ENCODE data around the gene LHPP. TPM values are rescaled to one million over a fixed set of nuclear protein-coding genes. Genes with fewer than 3 reads are reported as not detected.

Gene LHPP
- total and polyA plus RNA-seq, 2 experiments from 2014 or later = 19.0 to 22.9 TPM

DNA sequence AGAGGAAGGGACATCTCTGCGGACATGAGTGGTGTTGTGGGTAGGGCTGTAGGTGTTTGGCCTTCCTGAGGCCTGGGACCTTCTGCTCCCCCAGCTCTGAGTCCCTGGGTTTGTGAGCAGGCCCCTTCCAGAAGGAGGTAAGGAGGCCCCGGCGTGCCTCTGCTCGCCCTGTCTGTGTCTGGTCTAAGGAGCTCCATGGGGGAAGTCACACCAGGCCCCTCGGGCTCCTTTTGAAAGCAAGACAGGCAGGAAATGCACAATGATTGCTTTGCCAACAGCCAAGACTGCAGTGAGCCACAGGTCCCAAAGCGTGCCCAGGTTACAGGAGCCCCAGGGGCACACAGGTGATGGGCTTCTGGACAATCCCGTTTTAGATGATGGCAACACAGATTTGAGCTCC is 193.1 kb downstream of the LHPP start:
- no peak overlapping the region for H3K4me3 ChIP-seq
- no peaks in the 10 kb centered on the region for H3F3A ChIP-seq (ENCODE audit: insufficient read depth)
- no peaks in the 10 kb centered on the region for H3K9me2 ChIP-seq (ENCODE audit: insufficient read depth)
- H3K9me3 ChIP-seq (ENCODE audit: low read depth) = no peaks in the 10 kb centered on the region
- no peak overlapping the region for H3K4me2 ChIP-seq (ENCODE audit: unreplicated experiment)
- no peak overlapping the region for H2AFZ ChIP-seq
- H3K79me2 ChIP-seq (ENCODE audit: insufficient read depth) = no peaks in the 10 kb centered on the region
- no peak overlapping the region for H3K9ac ChIP-seq
- 0 out of 2 replicates have a peak overlapping the region, but pooled peaks have one; percentile 15 for H3K27ac ChIP-seq
- no peaks in the 10 kb centered on the region for H3K36me3 ChIP-seq (ENCODE audit: low read depth)
- H3K4me1 ChIP-seq (ENCODE audit: insufficient read depth) = no peaks in the 10 kb centered on the region
- no peak for TF ChIP-seq EZH2phosphoT487 (IDR thresholded peaks at IDR 0.05; ENCODE audit: insufficient read depth, low read depth)
- TF ChIP-seq EZH2 (IDR thresholded peaks at IDR 0.05; ENCODE audit: insufficient read depth, poor library complexity, severe bottlenecking) = no peak
- in situ Hi-C loops (cut with MboI) = no loop called here
- no peak for DNase-seq
- H4K20me1 ChIP-seq (ENCODE audit: insufficient read depth) = no peaks in the 10 kb centered on the region
- no peaks in the 10 kb centered on the region for H3K27me3 ChIP-seq (replicated peaks; ENCODE audit: insufficient read depth)
- 77 to 78% methylated on average over 7 of the region's 7 CpGs for WGBS, 2 experiments (ENCODE audit: low coverage in 1 of 2, low lambda C conversion rate in 2 of 2, missing lambda C conversion rate in 2 of 2)

DNA sequence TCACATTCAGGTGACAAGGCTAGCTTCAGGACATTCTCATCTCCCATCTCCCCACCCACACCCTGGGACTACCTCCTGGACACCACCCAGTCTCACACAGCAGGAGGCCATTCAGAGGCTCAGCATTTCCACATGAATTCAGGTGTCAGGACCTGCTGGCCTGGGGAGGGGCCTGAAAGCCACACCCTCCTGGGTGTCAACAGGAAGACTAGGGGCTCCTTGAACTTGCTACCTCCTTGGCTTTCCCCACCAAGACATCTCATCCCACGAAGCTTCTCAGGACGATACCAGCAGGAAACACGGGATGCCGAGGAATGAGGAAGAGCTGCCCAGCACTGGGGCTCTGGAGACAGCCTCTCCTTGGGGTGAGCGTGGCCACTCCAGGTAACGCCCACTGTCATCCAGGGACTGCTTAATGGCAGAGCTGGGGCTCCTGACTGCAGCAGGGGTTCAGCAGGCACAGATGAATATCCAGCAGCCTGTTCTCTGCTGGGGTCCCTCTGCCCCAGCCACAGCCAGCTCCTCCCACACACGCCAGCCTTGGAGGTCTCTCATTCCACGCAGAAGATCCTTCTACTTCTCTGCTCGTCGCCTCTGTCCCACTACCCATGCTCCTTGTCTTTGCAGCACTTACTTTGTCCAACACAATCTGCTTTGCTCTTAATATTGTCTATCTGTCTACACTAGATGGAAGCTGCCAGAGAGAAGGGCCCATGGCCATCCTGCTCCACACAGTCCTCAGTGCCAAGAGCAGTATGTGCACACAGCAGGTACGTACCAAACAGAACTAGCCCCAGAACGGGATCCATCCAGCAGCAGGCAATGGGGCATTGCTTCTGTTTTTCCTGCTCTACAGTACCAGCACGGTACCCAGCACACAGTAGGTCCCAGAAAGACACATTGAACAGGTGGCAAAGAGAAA is 193.8 kb downstream of the LHPP start:
- Histone ChIP-seq H3K27me3 (replicated peaks; ENCODE audit: insufficient read depth) (no peaks in the 10 kb centered on the region), H3K9me2 (ENCODE audit: insufficient read depth) (no peaks in the 10 kb centered on the region), H4K20me1 (ENCODE audit: insufficient read depth) (no peaks in the 10 kb centered on the region; the same call in 1 of the 2 replicates), H3K36me3 (ENCODE audit: low read depth) (no peaks in the 10 kb centered on the region), H3K4me2 (ENCODE audit: unreplicated experiment) (no peak overlapping the region), H3K79me2 (ENCODE audit: insufficient read depth) (no peaks in the 10 kb centered on the region), H3K4me1 (ENCODE audit: insufficient read depth) (no peaks in the 10 kb centered on the region), H2AFZ (no peak overlapping the region), H3K9me3 (ENCODE audit: low read depth) (no peaks in the 10 kb centered on the region), H3K27ac (no peak overlapping the region), H3F3A (ENCODE audit: insufficient read depth) (no peaks in the 10 kb centered on the region), H3K4me3 (no peak overlapping the region), H3K9ac (no peak overlapping the region)
- no peak for DNase-seq
- 91 to 94% methylated on average over 13 of the region's 13 CpGs for WGBS, 2 experiments (ENCODE audit: low coverage in 1 of 2, low lambda C conversion rate in 2 of 2, missing lambda C conversion rate in 2 of 2)
- TF ChIP-seq EZH2phosphoT487 (IDR thresholded peaks at IDR 0.05; ENCODE audit: insufficient read depth, low read depth) (no peak), EZH2 (IDR thresholded peaks at IDR 0.05; ENCODE audit: insufficient read depth, poor library complexity, severe bottlenecking) (no peak)
- in situ Hi-C loops (cut with MboI) = no loop called here

DNA sequence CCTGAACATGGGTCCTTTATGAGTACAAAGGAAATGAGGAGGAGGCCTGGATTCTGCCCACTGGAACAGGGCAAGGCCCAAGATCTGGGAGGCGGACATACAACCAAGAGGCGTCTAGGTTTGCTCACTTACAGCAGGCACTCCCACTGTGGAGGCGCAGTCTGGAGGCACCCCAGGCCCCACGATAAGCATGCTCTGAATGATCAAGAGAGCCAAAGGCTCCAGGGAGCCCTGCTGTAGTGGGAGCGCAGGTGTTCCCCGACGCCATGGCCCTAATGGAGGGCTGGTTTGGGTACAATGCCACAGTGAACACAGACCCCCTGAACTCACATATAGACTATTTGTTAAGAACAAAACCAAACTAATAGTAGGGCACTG is 194.5 kb downstream of the LHPP start:
- Histone ChIP-seq H3K4me2 (ENCODE audit: unreplicated experiment) (no peak overlapping the region), H3K27me3 (replicated peaks; ENCODE audit: insufficient read depth) (no peaks in the 10 kb centered on the region), H3K9me2 (ENCODE audit: insufficient read depth) (no peaks in the 10 kb centered on the region), H3K9me3 (ENCODE audit: low read depth) (no peaks in the 10 kb centered on the region), H3K36me3 (ENCODE audit: low read depth) (no peaks in the 10 kb centered on the region), H3K79me2 (ENCODE audit: insufficient read depth) (no peaks in the 10 kb centered on the region), H3K4me1 (ENCODE audit: insufficient read depth) (no peaks in the 10 kb centered on the region), H3K27ac (no peak overlapping the region), H4K20me1 (ENCODE audit: insufficient read depth) (no peaks in the 10 kb centered on the region; the same call in 1 of the 2 replicates), H3K4me3 (no peak overlapping the region), H2AFZ (no peak overlapping the region), H3K9ac (no peak overlapping the region), H3F3A (ENCODE audit: insufficient read depth) (no peaks in the 10 kb centered on the region)
- in situ Hi-C loops (cut with MboI) = no loop called here
- DNase-seq = no peak
- WGBS, 2 experiments (ENCODE audit: low coverage in 1 of 2, low lambda C conversion rate in 2 of 2, missing lambda C conversion rate in 2 of 2) = 95 to 96% methylated on average over 7 of the region's 7 CpGs
- no peak for TF ChIP-seq EZH2phosphoT487 (IDR thresholded peaks at IDR 0.05; ENCODE audit: insufficient read depth, low read depth)
- no peak for TF ChIP-seq EZH2 (IDR thresholded peaks at IDR 0.05; ENCODE audit: insufficient read depth, poor library complexity, severe bottlenecking)

DNA sequence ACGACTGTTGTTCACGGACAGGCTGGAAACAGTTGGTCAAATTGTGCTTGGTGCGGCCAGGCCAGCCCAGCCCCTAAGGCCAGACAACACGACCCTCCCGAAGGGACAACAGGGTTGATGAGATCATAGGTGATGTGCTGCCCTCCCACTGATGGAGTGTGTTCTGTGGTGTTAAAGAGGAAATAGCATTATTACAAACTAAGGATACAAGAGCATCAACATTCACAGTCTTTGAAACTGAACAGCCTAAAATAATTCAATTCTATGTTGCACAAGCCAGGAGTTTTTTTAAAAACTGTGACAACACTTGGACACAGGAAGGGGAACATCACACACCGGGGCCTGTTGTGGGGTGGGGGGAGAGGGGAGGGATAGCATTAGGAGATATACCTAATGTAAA is 194.9 kb downstream of the LHPP start:
- Histone ChIP-seq H3K9me2 (ENCODE audit: insufficient read depth) (no peaks in the 10 kb centered on the region), H3K4me1 (ENCODE audit: insufficient read depth) (no peaks in the 10 kb centered on the region), H3K9me3 (ENCODE audit: low read depth) (no peaks in the 10 kb centered on the region), H4K20me1 (ENCODE audit: insufficient read depth) (no peaks in the 10 kb centered on the region; the same call in 1 of the 2 replicates), H3K4me3 (no peak overlapping the region), H2AFZ (no peak overlapping the region), H3F3A (ENCODE audit: insufficient read depth) (no peaks in the 10 kb centered on the region), H3K27me3 (replicated peaks; ENCODE audit: insufficient read depth) (no peaks in the 10 kb centered on the region), H3K4me2 (ENCODE audit: unreplicated experiment) (no peak overlapping the region), H3K9ac (no peak overlapping the region), H3K79me2 (ENCODE audit: insufficient read depth) (no peaks in the 10 kb centered on the region), H3K27ac (no peak overlapping the region), H3K36me3 (ENCODE audit: low read depth) (no peaks in the 10 kb centered on the region)
- 78 to 92% methylated on average over 6 of the region's 6 CpGs for WGBS, 2 experiments (ENCODE audit: low coverage in 1 of 2, low lambda C conversion rate in 2 of 2, missing lambda C conversion rate in 2 of 2)
- no peak for TF ChIP-seq EZH2phosphoT487 (IDR thresholded peaks at IDR 0.05; ENCODE audit: insufficient read depth, low read depth)
- no peak for TF ChIP-seq EZH2 (IDR thresholded peaks at IDR 0.05; ENCODE audit: insufficient read depth, poor library complexity, severe bottlenecking)
- no peak for DNase-seq
- in situ Hi-C loops (cut with MboI) = no loop called here

Data from GM23248 (cell line).